Lower leg skin (tissue), 4 donors: ENCODE results near the gene AURKAIP1. TPM values are rescaled to one million over a fixed set of nuclear protein-coding genes. Genes with fewer than 3 reads are reported as not detected.
"Not testable (repeated sequence)": the region's sequence is repeated elsewhere in the genome, so short reads cannot be mapped to it uniquely, and the experiment has no call there.

Experiments
- DNase-seq, 2 donors: peaks; one replicate each; pipeline ENCODE4 v3.0.0-alpha.2; 2019; ENCODE audit warnings: low spot score in 2 of 2
- H3K4me3 ChIP-seq: fragments of 200-600 bp; sonication (generic); 2 replicates; pipeline ENCODE4 v1.5.1; 2017; ENCODE audit warnings: mild to moderate bottlenecking, low read depth; ENCODE audit not compliant: poor library complexity, severe bottlenecking
- CTCF ChIP-seq, 3 donors: fragments of 450-650 bp; IDR thresholded peaks; one replicate each; pipeline ENCODE4 v1.5.1; 2016; ENCODE audit warnings: antibody characterized with exemption in 3 of 3, mild to moderate bottlenecking in 3 of 3, moderate library complexity in 2 of 3
- POLR2A ChIP-seq, 2 donors: fragments of 450-650 bp; IDR thresholded peaks; one replicate each; pipeline ENCODE4 v1.6.1; 2016 to 2017; ENCODE audit warnings: antibody characterized with exemption in 2 of 2, mild to moderate bottlenecking in 1 of 2, moderate library complexity in 1 of 2
- WGBS, 2 donors: methylation state at CpG; one replicate each; pipeline ENCODE4 v1.1.5; 2018; 5-methylcytosine and 5-hydroxymethylcytosine counted together
- intact Hi-C: fragments of 100-400 bp; cut with DNase I; formaldehyde crosslinking; loops from one replicate; pipeline ENCODE4 v1.15.0; 2023; ENCODE audit warnings: low total_unique reads
- total RNA-seq, 4 donors: library from RNA; depleted of rRNA; stranded (reverse); fragments of >200 nt; gene quantifications; one replicate each; pipeline ENCODE4 v1.1.0, GENCODE V29; 2016

AURKAIP1 gene
- total RNA-seq, 4 donors from 2014 or later = 97.3 to 140 (median 114) TPM

DNA sequence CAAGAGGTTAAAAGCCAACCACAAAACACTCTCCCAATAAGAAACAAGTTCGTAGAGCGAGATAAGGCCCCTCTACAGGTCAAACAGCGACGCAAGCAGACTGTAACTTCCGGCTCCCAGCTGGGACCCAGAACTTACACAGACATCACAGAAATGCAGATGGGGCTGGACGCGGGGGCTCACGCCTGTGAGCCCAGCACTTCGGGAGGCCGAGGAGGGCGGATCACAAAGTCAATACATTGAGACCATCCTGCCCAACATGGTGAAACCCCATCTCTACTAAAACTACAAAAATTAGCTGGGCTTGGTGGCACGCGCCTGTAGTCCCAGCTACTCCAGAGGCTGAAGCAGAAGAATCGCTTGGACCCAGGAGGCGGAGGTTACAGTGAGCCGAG, 13.1 kb upstream of the AURKAIP1 start:
- intact Hi-C loops = no loop called here
- TF ChIP-seq POLR2A (IDR thresholded peaks at IDR 0.05) = no peak
- no peak for TF ChIP-seq CTCF (IDR thresholded peaks at IDR 0.05)
- 95 to 97% methylated on average over 16 of the region's 16 CpGs for WGBS, 2 donors
- DNase-seq = no peak
- H3K4me3 ChIP-seq = no peak overlapping the region

- 94 to 97% methylated on average over 45 to 50 of the region's 50 CpGs for WGBS, 2 donors
- intact Hi-C loops = no loop called here
- no peak overlapping the region for H3K4me3 ChIP-seq
- DNase-seq = no peak
- TF ChIP-seq POLR2A (IDR thresholded peaks at IDR 0.05) (no peak), CTCF (IDR thresholded peaks at IDR 0.05) (no peak)
Observed at GRCh38 chr1:1387098-1388077, 12.4 kb upstream of the AURKAIP1 start.

DNA sequence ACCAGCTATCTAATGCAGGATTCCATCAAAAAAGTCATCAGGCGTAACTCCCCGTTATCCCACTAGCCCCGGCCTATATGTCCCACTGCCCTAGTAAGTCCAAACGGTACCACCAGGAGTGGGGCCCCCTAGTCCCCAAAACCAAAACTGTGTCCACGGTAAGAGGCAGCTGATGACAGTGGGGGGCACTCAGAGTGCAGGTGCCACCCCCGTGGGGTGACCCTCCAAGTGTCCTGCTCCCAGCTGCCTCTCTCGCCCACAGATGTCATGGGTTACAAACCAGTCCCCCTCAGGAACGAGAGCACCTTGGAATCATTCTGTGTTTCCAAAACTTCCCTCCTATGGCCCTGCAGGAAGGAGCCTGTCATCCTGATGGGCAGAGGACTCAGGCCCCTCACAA, 10.9 kb upstream of the AURKAIP1 start:
- intact Hi-C loops = no loop called here
- WGBS, 2 donors = 83 to 88% methylated on average over 4 to 8 of the region's 8 CpGs
- DNase-seq = no peak
- TF ChIP-seq CTCF (IDR thresholded peaks at IDR 0.05) (no peak), POLR2A (IDR thresholded peaks at IDR 0.05) (no peak)
- H3K4me3 ChIP-seq = no peak overlapping the region

DNA sequence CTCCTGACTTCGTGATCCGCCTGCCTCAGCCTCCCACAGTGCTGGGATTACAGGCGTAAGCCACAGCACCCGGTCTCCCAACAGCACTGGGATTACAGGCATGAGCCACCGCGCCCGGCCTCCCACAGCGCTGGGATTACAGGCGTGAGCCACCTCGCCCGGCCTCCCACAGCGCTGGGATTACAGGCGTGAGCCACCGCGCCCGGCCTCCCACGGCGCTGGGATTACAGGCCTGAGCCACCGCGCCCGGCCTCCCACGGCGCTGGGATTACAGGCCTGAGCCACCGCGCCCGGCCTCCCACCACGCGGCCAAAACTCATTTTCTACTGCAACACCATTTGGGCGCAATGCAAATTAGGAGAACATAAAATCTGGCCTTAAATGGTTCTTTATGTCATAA, 10.3 kb upstream of the AURKAIP1 start:
- DNase-seq, H3K4me3 ChIP-seq, intact Hi-C loops: not testable (repeated sequence)
- WGBS, 2 donors = 93 to 94% methylated on average over 28 to 29 of the region's 29 CpGs

DNA sequence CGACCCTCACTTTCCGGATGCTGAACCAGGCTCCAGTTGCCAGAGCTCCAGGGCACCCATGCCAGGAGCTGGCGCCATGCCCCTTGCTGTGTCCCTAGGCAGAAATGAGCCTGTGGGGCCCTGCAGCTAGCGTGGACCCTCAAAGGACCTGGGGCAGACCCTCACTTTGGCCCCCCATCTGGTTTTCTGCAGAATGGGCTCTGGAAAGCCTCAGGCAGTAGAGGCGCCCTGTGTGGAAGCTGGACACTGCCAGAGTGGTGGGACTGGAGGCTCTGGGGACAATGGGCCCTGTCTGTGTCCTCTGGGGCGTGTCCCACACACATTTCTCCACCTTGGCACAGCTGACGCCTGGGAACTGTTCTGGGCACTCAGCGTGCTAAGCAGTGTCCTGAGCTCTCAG, 6.3 kb upstream of the AURKAIP1 start:
- intact Hi-C loops = no loop called here
- H3K4me3 ChIP-seq = no peak overlapping the region
- no peak for TF ChIP-seq CTCF (IDR thresholded peaks at IDR 0.05)
- no peak for TF ChIP-seq POLR2A (IDR thresholded peaks at IDR 0.05)
- 72 to 85% methylated on average over 5 to 6 of the region's 8 CpGs for WGBS, 2 donors
- no peak for DNase-seq

- H3K4me3 ChIP-seq = no peak overlapping the region
- intact Hi-C loops = no loop called here
- no peak for TF ChIP-seq POLR2A (IDR thresholded peaks at IDR 0.05)
- TF ChIP-seq CTCF (IDR thresholded peaks at IDR 0.05) = no peak
- 89 to 94% methylated on average over 13 of the region's 16 CpGs for WGBS, 2 donors
- no peak for DNase-seq
Observed at GRCh38 chr1:1380860-1381259, 5.9 kb upstream of the AURKAIP1 start.
